Activated CD8-positive, alpha-beta memory T cell treated with anti-CD3 and anti-CD28 coated beads, Interleukin-2, amount 50 U/mL, for 24 hours (primary cell): ENCODE data around the gene MACF1.
"Not testable (repeated sequence)": the region's sequence is repeated elsewhere in the genome, so short reads cannot be mapped to it uniquely, and the experiment has no call there.

Experiments
- DNase-seq: peaks from one replicate; pipeline ENCODE4 v3.0.0-alpha.2; 2020; ENCODE audit errors: extremely low read depth

The MACF1 gene

GRCh38 chr1:39181311-39181710 lies 23.2 kb upstream of the MACF1 start:
- no peak for DNase-seq

GRCh38 chr1:39182804-39183203 lies 21.7 kb upstream of the MACF1 start:
- DNase-seq, result no peak

GRCh38 chr1:39183503-39184353 lies 20.8 kb upstream of the MACF1 start:
- DNase-seq, result peak; percentile 69

- no peak for DNase-seq
Observed at GRCh38 chr1:39184354-39184818, 20.1 kb upstream of the MACF1 start.

- DNase-seq, result no peak
Observed at GRCh38 chr1:39187275-39188046, 17.0 kb upstream of the MACF1 start.

GRCh38 chr1:39189592-39190041 lies 14.9 kb upstream of the MACF1 start:
- no peak for DNase-seq

- DNase-seq, result no peak
Observed at GRCh38 chr1:39190096-39190495, 14.4 kb upstream of the MACF1 start.

GRCh38 chr1:39194398-39195051 lies 10.0 kb upstream of the MACF1 start:
- no peak for DNase-seq

- DNase-seq, result no peak
Observed at GRCh38 chr1:39195166-39196111, 9.1 kb upstream of the MACF1 start.

GRCh38 chr1:39196244-39197215 lies 8.0 kb upstream of the MACF1 start:
- no peak for DNase-seq

GRCh38 chr1:39199593-39199992 lies 4.9 kb upstream of the MACF1 start:
- DNase-seq, result no peak

- DNase-seq, result no peak
Observed at GRCh38 chr1:39205102-39205780, 746 bp downstream of the MACF1 start.

GRCh38 chr1:39205781-39206464 lies 1.4 kb downstream of the MACF1 start:
- no peak for DNase-seq

GRCh38 chr1:39208360-39208759 lies 3.9 kb downstream of the MACF1 start:
- DNase-seq, result not testable (repeated sequence)

GRCh38 chr1:39210649-39211048 lies 6.2 kb downstream of the MACF1 start:
- no peak for DNase-seq

- DNase-seq, result no peak
Observed at GRCh38 chr1:39212499-39212898, 8.0 kb downstream of the MACF1 start.

- DNase-seq, result no peak
Observed at GRCh38 chr1:39213511-39214002, 9.1 kb downstream of the MACF1 start.

- DNase-seq, result no peak
Observed at GRCh38 chr1:39214021-39214713, 9.7 kb downstream of the MACF1 start.
